ENCODE measurements around the gene ADGRL3.

ADGRL3 gene

GRCh38 chr4:61924131-61924530 lies 724.0 kb downstream of the ADGRL3 start:
- in situ Hi-C loops (cut with HindIII; ENCODE audit: low sequenced_read_pairs), result no loop called here
- DNase-seq (ENCODE audit: low read depth), result no peak
- TF ChIP-seq CTCF (IDR thresholded peaks at IDR 0.05; ENCODE audit: low read depth, low read length, missing control alignments), result no peak
- H3K4me3 ChIP-seq (ENCODE audit: low read depth, low read length), result no peak overlapping the region

- no peak overlapping the region for H3K4me3 ChIP-seq (ENCODE audit: low read depth, low read length)
- no peak for TF ChIP-seq CTCF (IDR thresholded peaks at IDR 0.05; ENCODE audit: low read depth, low read length, missing control alignments)
- in situ Hi-C loops (cut with HindIII; ENCODE audit: low sequenced_read_pairs), result no loop called here
- DNase-seq (ENCODE audit: low read depth), result no peak
These were observed 733.4 kb downstream of the ADGRL3 start for GRCh38 chr4:61933527-61933926.

- no peak overlapping the region for H3K4me3 ChIP-seq (ENCODE audit: low read depth, low read length)
- in situ Hi-C loops (cut with HindIII; ENCODE audit: low sequenced_read_pairs), result no loop called here
- no peak for TF ChIP-seq CTCF (IDR thresholded peaks at IDR 0.05; ENCODE audit: low read depth, low read length, missing control alignments)
- DNase-seq (ENCODE audit: low read depth), result no peak
These were observed 734.1 kb downstream of the ADGRL3 start for GRCh38 chr4:61934198-61934597.

GRCh38 chr4:61938250-61938846 lies 738.2 kb downstream of the ADGRL3 start:
- TF ChIP-seq CTCF (IDR thresholded peaks at IDR 0.05; ENCODE audit: low read depth, low read length, missing control alignments), result no peak
- no peak overlapping the region for H3K4me3 ChIP-seq (ENCODE audit: low read depth, low read length)
- in situ Hi-C loops (cut with HindIII; ENCODE audit: low sequenced_read_pairs), result no loop called here
- DNase-seq (ENCODE audit: low read depth), result no peak

GRCh38 chr4:61950625-61951024 lies 750.5 kb downstream of the ADGRL3 start:
- no peak overlapping the region for H3K4me3 ChIP-seq (ENCODE audit: low read depth, low read length)
- TF ChIP-seq CTCF (IDR thresholded peaks at IDR 0.05; ENCODE audit: low read depth, low read length, missing control alignments), result no peak
- in situ Hi-C loops (cut with HindIII; ENCODE audit: low sequenced_read_pairs), result no loop called here
- no peak for DNase-seq (ENCODE audit: low read depth)

GRCh38 chr4:61953386-61953785 lies 753.3 kb downstream of the ADGRL3 start:
- no peak overlapping the region for H3K4me3 ChIP-seq (ENCODE audit: low read depth, low read length)
- no peak for DNase-seq (ENCODE audit: low read depth)
- no peak for TF ChIP-seq CTCF (IDR thresholded peaks at IDR 0.05; ENCODE audit: low read depth, low read length, missing control alignments)
- in situ Hi-C loops (cut with HindIII; ENCODE audit: low sequenced_read_pairs), result no loop called here
